IMR-90 (cell line): ENCODE measurements around the gene KRT80. TPM values are rescaled to one million over a fixed set of nuclear protein-coding genes. Genes with fewer than 3 reads are reported as not detected.
A peak's percentile ranks its signal among the peaks of the same experiment; 100 is the strongest.

ENCODE experiments used
- ATAC-seq: fragments of 200-7000 bp; cut with Tn5 transposase; 2 replicates; pipeline ENCODE4 v1.9.1; 2020; ENCODE audit warnings: low read depth, mild to moderate bottlenecking, moderate library complexity
- BruUV-seq: library from RNA; stranded (reverse); fragments of 400-500 nt; replicated peaks from 2 replicates; lab custom pipeline; 2021; lab: Mats Ljungman, UMichigan
- CTCF ChIA-PET: fragments of 300-600 bp; formaldehyde crosslinking; extraction: SDS; loops from one replicate; lab custom pipeline; 2021; ENCODE audit warnings: antibody characterized with exemption; lab: Yijun Ruan, JAX
- POLR2A ChIA-PET: fragments of 300-600 bp; sonication (Branson Sonifier 250); formaldehyde crosslinking; loops from one replicate; lab custom pipeline; 2022; ENCODE audit warnings: antibody characterized with exemption; ENCODE audit not compliant: unreplicated experiment; lab: Charles Lee
- DNase-seq: peaks from one replicate; pipeline ENCODE4 v3.0.0; 2013
- H2AFZ ChIP-seq: replicated peaks from 2 replicates; pipeline ENCODE3; 2013; ENCODE audit warnings: low read length, mild to moderate bottlenecking; ENCODE audit not compliant: poor library complexity
- H2AK5ac ChIP-seq: 2 replicates; pipeline ENCODE4 v1.6.1; 2013; ENCODE audit warnings: low read depth, low read length, inconsistent platforms
- H2AK9ac ChIP-seq: replicated peaks from 2 replicates; pipeline ENCODE3; 2013; ENCODE audit warnings: mild to moderate bottlenecking, low read depth, low read length, moderate library complexity; ENCODE audit not compliant: poor library complexity
- H2BK120ac ChIP-seq: 2 replicates; pipeline ENCODE4 v1.6.1; 2013; ENCODE audit warnings: low read depth, low read length, inconsistent platforms
- H2BK15ac ChIP-seq: 3 replicates; pipeline ENCODE4 v1.6.1; 2013; ENCODE audit warnings: low read depth, low read length, inconsistent platforms
- H2BK20ac ChIP-seq: 2 replicates; pipeline ENCODE4 v1.6.1; 2013; ENCODE audit warnings: low read depth, mild to moderate bottlenecking, inconsistent platforms, low read length, moderate library complexity
- H2BK5ac ChIP-seq: 2 replicates; pipeline ENCODE4 v1.6.1; 2013; ENCODE audit warnings: mild to moderate bottlenecking, low read depth, low read length, inconsistent platforms; ENCODE audit not compliant: poor library complexity, severe bottlenecking
- H3K14ac ChIP-seq: replicated peaks from 2 replicates; pipeline ENCODE4 v1.6.1; 2013; ENCODE audit warnings: low read depth, low read length, inconsistent platforms
- H3K18ac ChIP-seq: 2 replicates; pipeline ENCODE4 v1.6.1; 2013; ENCODE audit warnings: low read depth, low read length, control low read depth
- H3K23ac ChIP-seq: 2 replicates; pipeline ENCODE4 v1.6.1; 2013; ENCODE audit warnings: low read depth, low read length, inconsistent platforms
- H3K27ac ChIP-seq: 2 replicates; pipeline ENCODE4 v1.5.1; 2013; ENCODE audit warnings: mild to moderate bottlenecking, control low read depth, low read length; ENCODE audit not compliant: insufficient read depth
- H3K27me3 ChIP-seq: 2 replicates; pipeline ENCODE4 v1.6.1; 2013; ENCODE audit warnings: low read length; ENCODE audit not compliant: control insufficient read depth, insufficient read depth
- H3K36me3 ChIP-seq: 2 replicates; pipeline ENCODE4 v1.6.1; 2013; ENCODE audit warnings: low read length, mixed read lengths; ENCODE audit not compliant: control insufficient read depth, insufficient read depth
- H3K4ac ChIP-seq: 2 replicates; pipeline ENCODE4 v1.6.1; 2013; ENCODE audit warnings: low read depth, low read length, inconsistent platforms
- H3K4me1 ChIP-seq: 2 replicates; pipeline ENCODE4 v1.6.1; 2013; ENCODE audit warnings: low read length, mixed read lengths; ENCODE audit not compliant: control insufficient read depth, insufficient read depth
- H3K4me2 ChIP-seq: 2 replicates; pipeline ENCODE4 v1.6.1; 2013; ENCODE audit warnings: low read depth, mild to moderate bottlenecking, control low read depth, low read length, moderate library complexity
- H3K4me3 ChIP-seq: 2 replicates; pipeline ENCODE4 v1.5.1; 2013; ENCODE audit warnings: low read depth, mild to moderate bottlenecking, control low read depth, low read length, moderate library complexity; ENCODE audit not compliant: insufficient read depth
- H3K56ac ChIP-seq: 2 replicates; pipeline ENCODE4 v1.6.1; 2013; ENCODE audit warnings: low read length, inconsistent platforms; ENCODE audit not compliant: insufficient read depth; ENCODE audit errors: extremely low read depth
- H3K79me1 ChIP-seq, 2 experiments: 2 replicates each; pipeline ENCODE4 v1.6.1; 2013; ENCODE audit warnings: low read length in 2 of 2, inconsistent platforms in 1 of 2, low read depth in 1 of 2
- H3K9ac ChIP-seq: 2 replicates; pipeline ENCODE4 v1.6.1; 2013; ENCODE audit warnings: low read depth, low read length, control low read depth
- H3K9me1 ChIP-seq: 2 replicates; pipeline ENCODE4 v1.6.1; 2013; ENCODE audit warnings: low read length, inconsistent platforms; ENCODE audit not compliant: insufficient read depth
- H3K9me3 ChIP-seq: 2 replicates; pipeline ENCODE4 v1.6.1; 2013; ENCODE audit warnings: low read length; ENCODE audit not compliant: control insufficient read depth, insufficient read depth
- H4K20me1 ChIP-seq: 2 replicates; pipeline ENCODE4 v1.6.1; 2013; ENCODE audit warnings: low read length, inconsistent platforms; ENCODE audit not compliant: insufficient read depth
- H4K5ac ChIP-seq: 2 replicates; pipeline ENCODE4 v1.6.1; 2013; ENCODE audit warnings: mild to moderate bottlenecking, low read depth, low read length, control low read depth
- H4K8ac ChIP-seq, 2 experiments: 2 replicates each; pipeline ENCODE4 v1.6.1; 2013; ENCODE audit warnings: low read depth in 2 of 2, low read length in 2 of 2, control low read depth in 1 of 2, inconsistent platforms in 1 of 2
- H4K91ac ChIP-seq: 2 replicates; pipeline ENCODE4 v1.6.1; 2013; ENCODE audit warnings: low read depth, low read length, inconsistent platforms; ENCODE audit not compliant: insufficient read depth
- CHD1 ChIP-seq: IDR thresholded peaks from 2 replicates; pipeline ENCODE4 v1.6.1; 2012; ENCODE audit warnings: low read depth, low read length, improper control_type of control experiment
- FOS ChIP-seq: fragments of 150-350 bp; IDR thresholded peaks from 2 replicates; pipeline ENCODE4 v1.6.1; 2016; ENCODE audit warnings: low read depth, low read length
- MAFK ChIP-seq: IDR thresholded peaks from 2 replicates; pipeline ENCODE4 v1.6.1; 2012; ENCODE audit warnings: low read depth, low read length, improper control_type of control experiment
- MAZ ChIP-seq: IDR thresholded peaks from 2 replicates; pipeline ENCODE4 v1.6.1; 2012; ENCODE audit warnings: low read depth, mild to moderate bottlenecking, low read length, improper control_type of control experiment, moderate library complexity, borderline replicate concordance
- MXI1 ChIP-seq: IDR thresholded peaks from 2 replicates; pipeline ENCODE4 v1.6.1; 2012; ENCODE audit warnings: low read depth, mild to moderate bottlenecking, low read length, moderate library complexity, borderline replicate concordance
- RFX5 ChIP-seq: IDR thresholded peaks from 2 replicates; pipeline ENCODE4 v1.8.0; 2012; ENCODE audit warnings: low read depth, mild to moderate bottlenecking, low read length, moderate library complexity
- SMC3 ChIP-seq: fragments of 150-350 bp; IDR thresholded peaks from 2 replicates; pipeline ENCODE4 v1.6.1; 2016; ENCODE audit warnings: low read depth, mild to moderate bottlenecking, antibody characterized with exemption, low read length, moderate library complexity
- WGBS, 2 experiments: methylation state at CpG; one replicate each; pipeline versions ENCODE4 v1.1.5 to v1.1.7; 2013; ENCODE audit warnings: missing lambda C conversion rate in 2 of 2; ENCODE audit not compliant: insufficient read length in 1 of 2; ENCODE audit errors: extremely low coverage in 2 of 2; 5-methylcytosine and 5-hydroxymethylcytosine counted together
- dilution Hi-C: fragments of 300-500 bp; cut with HindIII; formaldehyde crosslinking; loops from one replicate; pipeline ENCODE4 v1.14.3; 2018; ENCODE audit warnings: low sequenced_read_pairs; ENCODE audit not compliant: unreplicated experiment
- in situ Hi-C: fragments of 300-500 bp; cut with MboI; formaldehyde crosslinking; loops from 3 replicates; pipeline ENCODE4 v1.14.3; 2019; ENCODE audit warnings: low sequenced_read_pairs, inconsistent platforms, mixed read lengths
- intact Hi-C: fragments of 100-400 bp; cut with micrococcal nuclease; formaldehyde crosslinking; loops from 2 replicates; pipeline ENCODE4 v1.10.0; 2022
- polyA plus RNA-seq, 3 experiments: library from polyadenylated mRNA; depleted of rRNA; stranded (reverse); fragments of >200 nt; gene quantifications; 2 replicates each; pipeline ENCODE4 v1.2.3, GENCODE V29; 2012; ENCODE audit warnings: low replicate concordance in 1 of 3
- total RNA-seq: library from RNA; depleted of rRNA; stranded (reverse); fragments of >200 nt; gene quantifications from 2 replicates; pipeline ENCODE4 v1.2.3, GENCODE V29; 2012
- TF ChIP-seq, protein P1 (sequence below): fragments of 150-350 bp; IDR thresholded peaks from 2 replicates; pipeline ENCODE4 v1.6.1; 2016; ENCODE audit warnings: low read depth, mild to moderate bottlenecking, low read length, moderate library complexity, borderline replicate concordance

The KRT80 gene
- total and polyA plus RNA-seq, 2 of the 4 experiments (the other 2 are of a cell fraction) = 0.54 to 3.4 TPM

GRCh38 chr12:52238207-52238840 lies 46.5 kb upstream of the KRT80 start:
- Histone ChIP-seq H3K27ac (no peak overlapping the region), H3K79me1 (0 out of 4 replicates have a peak, but pooled peaks cover 0 to under 1% of the 10 kb centered on the region in 2 experiments), H3K23ac (no peak overlapping the region), H2AK5ac (peak overlapping the region; percentile 70; the same call in 1 of the 2 replicates), H2BK15ac (no peak overlapping the region), H3K56ac (no peak overlapping the region), H3K9me1 (peaks cover 9% of the 10 kb centered on the region), H3K4me1 (peaks cover 5% of the 10 kb centered on the region), H4K8ac (no peak overlapping the region), H3K36me3 (no peaks in the 10 kb centered on the region), H4K5ac (no peak overlapping the region), H3K14ac (no peak overlapping the region; the same call in 1 of the 2 replicates), H3K4ac (peak overlapping the region; percentile 27; the same call in 1 of the 2 replicates), H3K9me3 (no peaks in the 10 kb centered on the region), H3K4me3 (no peak overlapping the region), H2BK120ac (0 out of 2 replicates have a peak overlapping the region, but pooled peaks have one; percentile 40), H4K20me1 (no peaks in the 10 kb centered on the region), H3K18ac (no peak overlapping the region), H2AFZ (peak overlapping the region; percentile 28), H2AK9ac (no peak overlapping the region), H3K4me2 (no peak overlapping the region), H2BK20ac (0 out of 2 replicates have a peak overlapping the region, but pooled peaks have one; percentile 25), H4K91ac (peak overlapping the region; percentile 20; the same call in 1 of the 2 replicates), H3K27me3 (no peaks in the 10 kb centered on the region), H2BK5ac (no peak overlapping the region), H3K9ac (no peak overlapping the region)
- CTCF ChIA-PET = interaction anchor here (1.1 to 2.7 kb wide), 2 partner anchors 41 to 82 kb away, joined by 3 to 14 read pairs; no protein-coding TSS in a partner anchor
- dilution Hi-C loops (no loop called here), intact Hi-C loops (no loop called here), in situ Hi-C loops (no loop called here)
- no TSS peak for BruUV-seq
- POLR2A ChIA-PET = interaction anchor here (0.8 kb wide), 1 partner anchor 41 kb away, joined by 3 read pairs; no protein-coding TSS in a partner anchor
- no CpG with 5 or more reads among the region's 4 CpGs for WGBS, 2 experiments
- DNase-seq (no peak), ATAC-seq (no peak)
- TF ChIP-seq MXI1 (no peak), MAZ (no peak), FOS (no peak), RFX5 (no peak), SMC3 (no peak), MAFK (no peak), CHD1 (no peak)
- TF ChIP-seq, protein P1, sequence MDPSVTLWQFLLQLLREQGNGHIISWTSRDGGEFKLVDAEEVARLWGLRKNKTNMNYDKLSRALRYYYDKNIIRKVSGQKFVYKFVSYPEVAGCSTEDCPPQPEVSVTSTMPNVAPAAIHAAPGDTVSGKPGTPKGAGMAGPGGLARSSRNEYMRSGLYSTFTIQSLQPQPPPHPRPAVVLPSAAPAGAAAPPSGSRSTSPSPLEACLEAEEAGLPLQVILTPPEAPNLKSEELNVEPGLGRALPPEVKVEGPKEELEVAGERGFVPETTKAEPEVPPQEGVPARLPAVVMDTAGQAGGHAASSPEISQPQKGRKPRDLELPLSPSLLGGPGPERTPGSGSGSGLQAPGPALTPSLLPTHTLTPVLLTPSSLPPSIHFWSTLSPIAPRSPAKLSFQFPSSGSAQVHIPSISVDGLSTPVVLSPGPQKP = no peak
